DMS53 treated with DMSO at 0.1 percent for 48 hours (cell line): ENCODE measurements around the gene DDA1.
A peak's percentile ranks its signal among the peaks of the same experiment; 100 is the strongest.
"Not testable (repeated sequence)": the region's sequence is repeated elsewhere in the genome, so short reads cannot be mapped to it uniquely, and the experiment has no call there.

Experiments
- DNase-seq: peaks from one replicate; lab custom pipeline; 2025; ENCODE audit not compliant: unreplicated experiment; lab: John Stamatoyannopoulos, UW

Gene DDA1

DNA sequence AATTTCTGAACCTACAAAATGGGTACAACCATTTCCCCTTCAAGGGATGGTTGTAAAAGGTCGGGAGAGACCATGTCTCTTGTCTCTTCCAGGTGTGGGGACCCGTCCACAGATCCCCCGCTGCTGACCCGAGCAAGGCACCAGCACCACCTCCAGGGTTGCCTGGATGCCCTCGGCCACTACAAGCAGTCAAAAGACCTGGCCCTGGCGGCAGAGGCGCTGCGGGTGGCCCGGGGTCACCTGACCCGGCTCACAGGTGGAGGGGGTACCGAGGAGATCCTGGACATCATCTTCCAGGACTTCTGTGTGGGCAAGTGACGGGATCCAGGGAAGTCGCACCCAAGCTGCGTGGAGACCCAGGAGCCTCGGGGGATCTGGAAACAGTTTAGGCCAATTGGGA lies 32.0 kb downstream of the DDA1 start:
- no peak for DNase-seq

DNA sequence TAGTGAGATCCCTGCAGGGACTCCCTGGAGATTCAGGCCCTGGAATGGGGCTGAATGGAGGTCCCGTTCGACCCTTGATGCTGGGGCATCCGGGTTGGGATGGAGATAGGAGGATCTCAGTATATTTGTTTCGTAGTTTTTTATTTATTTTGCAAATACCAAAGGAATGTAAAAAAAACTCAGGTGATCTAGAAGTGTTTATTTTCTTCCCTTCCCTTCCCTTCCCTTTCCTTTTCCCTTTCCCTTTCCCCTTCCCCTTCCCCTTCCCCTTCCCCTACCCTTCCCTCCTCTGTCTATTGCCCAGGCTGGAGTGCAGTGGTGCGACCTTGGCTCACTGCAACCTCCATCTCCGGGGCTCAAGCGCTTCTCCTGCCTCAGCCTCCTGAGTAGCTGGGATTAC lies 32.5 kb downstream of the DDA1 start:
- DNase-seq, result no peak

DNA sequence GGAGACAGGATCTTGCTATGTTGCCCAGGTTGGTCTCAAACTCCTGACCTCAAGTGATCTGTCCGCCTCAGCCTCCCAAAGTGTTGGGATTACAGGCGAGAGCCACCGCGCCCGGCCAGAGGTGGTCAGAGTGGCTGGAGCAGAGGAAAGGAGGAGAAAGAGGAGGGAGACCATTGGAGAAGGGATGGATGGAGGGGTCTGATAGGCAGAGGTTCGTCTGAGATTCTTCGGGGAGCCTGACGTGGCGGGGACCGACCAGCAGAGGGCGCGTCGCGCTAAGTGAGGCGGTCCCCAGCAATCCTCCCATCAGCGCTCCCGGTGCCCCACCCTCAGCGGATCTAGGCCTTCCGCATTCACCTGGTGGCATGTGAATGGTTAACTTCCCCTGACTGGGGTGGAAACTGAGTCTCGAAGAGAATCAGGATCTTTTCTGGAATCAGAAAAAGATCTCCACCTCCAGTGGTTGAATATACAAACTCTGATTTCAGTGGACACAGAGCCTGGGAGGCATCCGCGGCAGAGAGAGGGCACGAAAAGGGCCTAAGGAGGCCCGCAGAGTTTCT lies 36.8 kb downstream of the DDA1 start:
- no peak for DNase-seq

DNA sequence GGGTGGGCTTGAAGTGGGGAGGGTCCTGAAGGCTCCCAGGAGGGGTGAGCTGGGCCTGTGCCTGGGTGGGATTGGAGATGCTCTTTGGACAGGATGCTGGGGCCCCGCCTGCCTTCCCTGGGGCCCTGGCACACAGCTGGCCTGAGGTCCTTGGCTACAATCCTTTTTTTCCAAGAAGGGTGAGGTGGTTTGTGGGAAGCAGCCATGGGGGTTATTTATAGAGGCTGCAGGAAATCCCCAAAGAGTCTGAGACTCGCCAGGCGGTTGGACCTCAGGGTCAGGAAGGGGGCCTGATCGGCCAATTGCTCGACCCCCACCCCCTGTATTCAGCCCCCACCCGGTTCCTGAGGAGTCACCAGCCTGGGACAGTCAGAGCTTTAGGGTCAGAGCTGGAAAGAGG lies 38.0 kb downstream of the DDA1 start:
- no peak for DNase-seq

DNA sequence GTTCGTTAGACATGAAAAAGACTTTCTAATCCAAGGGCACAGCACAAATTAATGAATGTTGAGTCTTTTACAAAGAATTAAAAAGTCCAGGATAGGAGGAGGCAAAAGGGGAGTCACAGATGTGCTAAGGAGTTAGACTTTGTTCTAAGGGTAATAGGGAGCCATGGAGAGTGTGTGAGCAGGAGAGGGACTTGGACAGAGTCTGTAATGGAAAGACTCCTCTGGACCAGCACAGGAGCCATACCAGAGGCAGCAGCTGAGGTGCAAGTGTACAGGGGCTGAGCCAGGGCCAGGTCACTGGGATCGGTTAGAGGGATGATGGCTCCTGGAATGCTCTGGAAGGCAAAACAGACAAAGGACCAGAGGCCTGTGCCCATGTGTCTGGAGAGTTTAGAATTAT lies 38.5 kb downstream of the DDA1 start:
- no peak for DNase-seq

DNA sequence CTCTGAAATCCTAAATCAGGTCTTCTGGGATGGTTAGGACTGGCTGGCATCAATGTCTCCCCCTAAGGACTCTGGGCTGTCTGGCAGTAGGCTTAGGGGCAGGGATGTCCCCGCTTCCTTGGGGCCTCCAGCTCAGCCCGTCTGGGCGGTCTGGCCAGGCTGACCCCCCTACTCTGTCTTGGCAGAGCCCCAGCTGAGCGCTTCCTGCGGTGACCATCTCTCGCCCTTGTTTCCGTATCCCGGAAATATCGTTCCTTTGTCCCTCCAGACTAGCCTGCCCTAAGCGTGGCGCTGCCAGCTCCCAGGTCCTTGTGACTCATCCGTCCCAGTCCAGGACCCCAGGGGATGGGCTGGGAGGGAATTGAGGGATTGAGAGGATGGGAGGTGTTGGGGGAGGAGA lies 39.3 kb downstream of the DDA1 start:
- DNase-seq, result no peak

DNA sequence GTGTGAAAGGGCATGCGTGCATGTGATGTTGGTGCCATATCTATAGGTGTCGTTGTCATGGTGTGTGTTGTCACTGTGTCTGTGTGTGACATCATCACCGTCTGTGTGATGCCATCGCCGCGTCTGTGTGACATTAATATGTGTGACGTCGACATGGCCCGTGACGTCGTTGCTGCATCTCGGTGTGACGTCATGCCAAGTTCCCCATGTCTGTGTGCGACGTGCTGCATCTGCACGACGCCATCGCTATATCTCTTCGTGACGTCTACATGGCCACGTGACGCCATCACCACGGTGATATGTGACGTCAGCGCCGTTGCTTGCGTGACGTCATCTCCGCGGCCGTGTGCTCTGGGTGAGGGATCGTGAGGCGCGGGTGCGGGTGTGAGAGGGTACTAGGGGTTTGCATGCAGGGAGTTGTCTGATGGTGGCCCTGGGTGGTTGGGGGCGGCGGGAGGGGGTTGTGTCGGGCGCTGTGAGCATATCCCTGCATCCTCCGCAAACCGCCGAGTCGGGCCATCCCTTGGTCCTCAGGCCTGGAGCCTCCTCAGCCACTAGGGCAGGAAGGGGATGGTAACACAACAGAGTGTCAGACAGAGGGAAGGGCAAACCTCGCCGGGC lies 42.6 kb downstream of the DDA1 start:
- no peak for DNase-seq

DNA sequence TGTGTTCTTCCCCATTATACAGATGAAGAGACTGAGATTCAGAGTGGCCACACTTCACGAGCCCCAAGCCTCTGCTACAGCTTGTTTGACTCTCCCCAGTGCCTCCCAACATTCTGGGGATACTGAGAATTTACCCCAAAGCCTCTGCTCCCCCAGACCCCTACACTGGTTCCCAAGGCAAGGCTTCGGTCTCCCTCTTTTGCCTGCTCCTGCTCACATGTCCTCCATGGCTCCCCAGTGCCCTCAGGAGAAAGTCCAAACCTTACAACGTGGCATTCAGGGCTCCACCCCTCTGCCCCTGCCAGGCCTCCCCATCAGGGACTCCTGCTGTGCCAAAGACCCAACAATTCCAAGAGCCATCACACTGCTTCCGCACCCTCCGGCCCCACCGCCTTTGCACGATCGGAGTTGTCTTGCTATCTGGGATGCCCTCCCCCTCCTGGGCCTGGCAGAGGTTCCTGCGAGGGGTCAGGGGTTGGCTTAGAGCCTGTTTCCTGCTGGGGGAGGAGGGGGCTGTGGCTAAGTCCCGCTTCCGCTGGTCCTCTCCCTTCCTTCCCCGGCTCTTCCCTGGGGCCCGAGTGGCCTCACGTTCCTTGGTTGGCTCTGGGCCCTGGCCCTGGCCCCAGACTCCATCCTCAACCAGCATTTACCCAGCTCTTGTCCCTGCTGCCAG lies 43.4 kb downstream of the DDA1 start:
- no peak for DNase-seq

DNA sequence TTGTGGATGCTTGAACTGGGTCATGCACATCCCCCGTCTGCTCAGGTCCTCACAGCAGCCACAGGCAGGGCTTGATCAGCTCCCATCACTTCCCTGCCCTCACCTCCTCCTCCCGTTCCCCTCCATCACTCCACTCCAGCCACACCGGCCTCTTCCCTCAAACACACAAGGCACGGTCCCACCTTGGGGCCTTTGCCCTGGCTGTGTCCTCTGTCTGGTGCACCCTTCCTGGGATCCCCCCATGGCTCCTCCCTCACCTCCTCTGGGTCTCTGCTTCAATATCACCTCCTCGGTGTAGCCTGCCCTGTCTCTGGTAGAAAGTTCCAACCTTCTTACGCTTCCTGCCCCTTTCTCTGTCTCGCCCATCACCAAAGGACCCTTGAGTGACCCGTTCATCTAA lies 44.0 kb downstream of the DDA1 start:
- no peak for DNase-seq

DNA sequence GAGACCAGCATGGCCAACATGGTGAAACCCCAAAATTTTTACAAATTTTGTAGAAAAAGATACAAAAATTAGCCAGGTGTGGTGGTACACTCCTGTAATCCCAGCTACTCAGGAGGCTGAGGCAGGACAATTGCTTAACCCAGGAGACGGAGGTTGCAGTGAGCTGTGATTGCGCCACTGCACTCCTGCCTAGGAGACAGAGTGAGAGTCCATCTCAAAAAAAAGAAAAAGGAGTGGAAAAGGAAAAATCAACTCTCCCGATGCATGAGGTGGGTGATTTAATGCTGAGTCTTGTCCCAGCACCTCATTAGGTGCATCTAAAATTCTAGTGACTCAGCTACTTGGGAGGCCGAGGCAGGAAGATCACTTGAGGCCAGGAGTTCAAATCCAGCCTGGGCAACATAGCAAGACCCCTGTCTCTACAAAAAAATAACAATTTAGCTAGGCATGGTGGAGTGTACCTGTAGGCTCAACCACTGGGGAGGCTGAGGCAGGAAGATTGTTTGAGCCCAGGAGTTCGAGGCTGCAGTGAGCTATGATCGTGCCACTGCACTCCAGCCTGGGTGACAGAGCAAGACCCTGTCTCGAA lies 47.8 kb downstream of the DDA1 start:
- DNase-seq, result no peak

DNA sequence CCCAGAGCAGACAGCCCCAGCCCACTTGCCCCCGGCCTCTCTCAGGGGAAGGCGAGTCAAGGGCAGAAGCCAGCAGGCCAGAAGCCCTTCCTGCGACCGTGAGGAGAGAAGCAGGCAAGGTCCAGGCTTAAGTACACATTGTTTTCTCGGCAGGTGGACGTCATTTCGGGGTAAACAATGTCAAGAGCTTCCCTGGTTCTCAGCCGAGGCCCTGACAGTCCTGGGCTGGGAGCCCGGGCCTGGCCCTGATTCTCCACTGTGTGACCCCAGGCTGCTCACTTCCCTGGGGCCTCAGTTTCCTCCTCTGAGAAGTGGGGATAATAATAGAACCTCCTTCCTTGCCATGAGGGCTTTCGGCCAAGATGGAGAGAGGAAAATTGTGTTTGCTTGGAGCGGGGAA lies 48.4 kb downstream of the DDA1 start:
- peak; percentile 31 for DNase-seq

DNA sequence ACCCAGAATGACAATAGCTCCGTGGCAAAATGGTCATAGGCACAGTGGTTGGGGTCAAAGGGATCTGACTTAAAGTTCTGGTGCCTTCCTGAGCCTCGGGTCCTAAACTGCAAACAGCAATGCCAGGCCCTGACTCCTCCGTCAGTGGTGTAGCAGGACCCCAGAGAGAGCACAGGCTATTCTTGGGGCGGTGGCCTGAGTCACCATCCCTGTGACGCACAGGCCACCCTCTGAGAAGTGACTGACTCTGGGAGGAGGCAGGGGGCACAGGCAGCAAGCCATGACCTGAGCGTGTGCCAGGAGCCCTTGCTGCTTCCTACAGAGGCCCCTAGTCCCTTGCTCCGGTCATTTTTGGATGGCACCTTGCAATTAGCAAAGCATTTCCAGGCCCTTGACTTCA lies 49.0 kb downstream of the DDA1 start:
- no peak for DNase-seq

DNA sequence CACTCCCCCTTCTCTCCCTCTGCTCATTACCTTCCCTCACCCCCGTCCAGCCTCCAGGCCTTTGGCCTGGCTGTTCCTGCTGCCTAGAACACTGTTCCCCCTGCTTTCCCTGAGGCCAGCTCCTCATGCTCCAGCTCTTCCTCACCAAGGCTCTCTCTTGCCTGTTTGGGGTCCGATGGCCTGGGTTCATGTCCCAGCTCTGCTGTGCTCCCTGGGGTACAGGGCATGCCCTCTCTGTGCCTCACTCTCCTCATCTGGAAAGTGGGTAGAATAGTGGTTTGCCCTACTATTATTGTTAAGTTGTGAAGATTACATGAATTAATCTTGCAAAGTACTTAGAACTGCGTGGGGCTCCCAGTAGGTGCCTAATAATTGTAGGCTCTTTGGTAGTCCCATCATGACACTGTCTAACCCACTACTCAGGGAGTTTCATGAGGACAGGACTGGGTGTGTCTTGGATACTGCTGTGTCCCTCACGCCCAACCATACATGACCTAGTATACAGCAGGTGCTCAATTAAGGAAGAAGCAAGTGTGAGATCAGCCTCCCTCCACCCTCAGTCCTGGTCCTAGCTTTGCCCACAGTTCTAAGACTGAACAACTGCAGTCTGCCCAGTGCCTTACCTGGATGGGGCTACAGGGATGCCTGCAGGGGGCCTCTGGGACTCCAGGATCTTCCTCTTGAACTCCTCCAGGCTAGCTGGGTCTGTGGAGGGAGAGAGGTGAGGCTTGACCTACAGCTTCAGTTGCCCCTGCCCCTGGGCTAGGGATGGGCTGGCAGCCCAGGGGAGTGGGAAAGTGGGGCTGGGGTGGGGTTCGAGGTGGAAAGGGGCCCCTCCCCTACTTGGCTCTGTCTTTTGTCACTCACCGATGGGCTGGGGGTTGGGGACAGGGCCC lies 50.8 kb downstream of the DDA1 start:
- DNase-seq, result no peak

DNA sequence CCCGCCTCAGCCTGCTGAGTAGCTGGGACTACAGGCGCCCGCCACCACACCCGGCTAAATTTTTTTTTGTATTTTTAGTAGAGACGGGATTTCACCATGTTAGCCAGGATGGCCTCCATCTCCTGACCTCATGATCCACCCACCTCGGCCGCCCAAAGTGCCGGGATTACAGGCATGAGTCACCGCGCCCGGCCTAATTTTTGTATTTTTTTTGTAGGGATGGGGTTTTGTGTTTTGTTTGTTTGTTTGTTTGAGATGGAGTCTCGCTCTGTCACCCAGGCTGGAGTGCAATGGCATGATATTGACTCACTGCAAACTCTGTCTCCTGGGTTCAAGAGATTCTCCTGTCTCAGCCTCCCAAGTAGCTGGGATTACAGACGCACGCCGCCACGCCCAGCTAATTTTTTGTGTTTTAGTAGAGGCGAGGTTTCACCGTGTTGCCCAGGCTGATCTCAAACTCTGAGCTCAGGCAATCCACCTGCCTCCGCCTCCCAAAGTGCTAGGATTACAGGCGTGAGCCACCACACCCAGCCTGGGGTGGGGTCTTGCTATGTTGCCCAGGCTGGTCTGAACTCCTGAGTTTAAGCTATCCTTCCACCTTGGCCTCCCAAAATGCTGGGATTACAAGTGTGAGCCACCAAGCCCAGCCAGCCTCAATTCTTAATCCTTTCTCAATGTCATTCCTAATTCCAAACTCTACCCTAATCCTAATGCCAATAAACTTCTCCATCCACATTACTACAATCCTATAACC lies 54.7 kb downstream of the DDA1 start:
- DNase-seq, result not testable (repeated sequence)

DNA sequence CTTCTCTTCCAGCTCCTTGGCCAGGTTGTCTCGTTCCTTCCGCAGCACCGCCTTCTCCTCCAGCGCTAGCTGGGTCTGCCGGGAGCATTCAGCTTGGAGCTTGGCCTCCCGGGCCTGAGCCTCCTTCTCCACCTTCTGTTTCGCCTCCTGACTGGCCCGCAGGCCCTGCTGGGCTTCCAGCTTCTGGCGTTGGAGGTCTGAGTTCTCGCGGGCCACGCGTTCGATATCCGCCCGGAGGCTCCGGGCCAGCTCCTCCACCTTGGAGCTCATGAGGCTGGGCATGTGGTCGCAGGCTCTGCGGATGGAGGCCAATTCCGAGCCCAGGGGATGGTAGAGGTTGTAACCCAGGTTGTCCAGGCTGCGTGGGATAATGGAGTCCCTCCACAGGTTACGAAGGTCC lies 56.0 kb downstream of the DDA1 start:
- no peak for DNase-seq

DNA sequence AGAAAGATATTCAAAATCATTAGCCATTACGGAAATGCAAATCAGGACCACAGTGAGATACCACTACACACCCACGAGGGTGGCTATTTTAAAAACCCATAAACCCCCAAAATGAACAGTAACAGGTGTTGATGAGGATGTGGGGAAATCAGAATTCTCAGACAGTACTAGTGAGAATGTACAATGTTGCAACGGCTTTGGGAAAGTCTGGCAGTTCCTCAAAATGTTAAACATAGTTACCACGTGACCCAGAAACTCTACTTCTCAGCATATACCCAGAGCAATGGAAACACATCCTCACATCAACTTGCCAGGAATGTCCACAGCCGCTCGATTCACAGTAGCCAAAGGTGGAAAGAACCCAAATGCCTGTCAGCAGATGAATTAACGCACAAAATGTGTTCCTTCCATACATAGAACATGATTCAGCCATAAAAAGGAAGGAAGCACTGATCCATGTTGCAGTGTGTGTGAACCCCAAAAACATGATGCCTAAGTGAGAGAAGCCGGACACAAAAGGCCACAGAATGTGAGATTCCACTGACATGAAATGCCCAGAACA lies 60.7 kb downstream of the DDA1 start:
- DNase-seq, result no peak
